ENCODE measurements around the gene KIF26B. TPM values are rescaled to one million over a fixed set of nuclear protein-coding genes. Genes with fewer than 3 reads are reported as not detected.
"Not testable (repeated sequence)": the region's sequence is repeated elsewhere in the genome, so short reads cannot be mapped to it uniquely, and the experiment has no call there.

Gene KIF26B
- polyA plus RNA-seq, 1 donor, result 33.3 TPM

GRCh38 chr1:245323765-245324164, 169.0 kb downstream of the KIF26B start:
- DNase-seq, result not testable (repeated sequence)

- DNase-seq, result no peak
Observed at GRCh38 chr1:245325922-245326795, 171.4 kb downstream of the KIF26B start.

- DNase-seq, result no peak
Observed at GRCh38 chr1:245327360-245327759, 172.6 kb downstream of the KIF26B start.

- DNase-seq, result no peak
Observed at GRCh38 chr1:245327842-245328241, 173.1 kb downstream of the KIF26B start.

GRCh38 chr1:245330951-245331350, 176.2 kb downstream of the KIF26B start:
- no peak for DNase-seq

- no peak for DNase-seq
Observed at GRCh38 chr1:245332085-245332484, 177.3 kb downstream of the KIF26B start.

- DNase-seq, result no peak
Observed at GRCh38 chr1:245332513-245332912, 177.7 kb downstream of the KIF26B start.

- DNase-seq, result no peak
Observed at GRCh38 chr1:245334235-245334634, 179.4 kb downstream of the KIF26B start.

GRCh38 chr1:245334827-245335490, 180.2 kb downstream of the KIF26B start:
- no peak for DNase-seq

- DNase-seq, result not testable (repeated sequence)
Observed at GRCh38 chr1:245335684-245336083, 180.9 kb downstream of the KIF26B start.

- DNase-seq, result no peak
Observed at GRCh38 chr1:245336149-245336983, 181.6 kb downstream of the KIF26B start.

- not testable (repeated sequence) for DNase-seq
Observed at GRCh38 chr1:245336984-245337355, 182.2 kb downstream of the KIF26B start.

GRCh38 chr1:245337829-245338484, 183.2 kb downstream of the KIF26B start:
- no peak for DNase-seq

- no peak for DNase-seq
Observed at GRCh38 chr1:245338485-245338877, 183.7 kb downstream of the KIF26B start.

GRCh38 chr1:245341743-245342142, 187.0 kb downstream of the KIF26B start:
- no peak for DNase-seq

GRCh38 chr1:245345191-245345884, 190.6 kb downstream of the KIF26B start:
- DNase-seq, result no peak

- DNase-seq, result no peak
Observed at GRCh38 chr1:245348626-245349025, 193.8 kb downstream of the KIF26B start.

GRCh38 chr1:245353411-245353810, 198.6 kb downstream of the KIF26B start:
- DNase-seq, result no peak

- DNase-seq, result no peak
Observed at GRCh38 chr1:245353915-245354775, 199.4 kb downstream of the KIF26B start.
